ENCODE results near the gene KRT2.

KRT2 gene

GRCh38 chr12:52657250-52657902, 5.4 kb upstream of the KRT2 start:
- Mint-ChIP-seq H3K27me3 (ENCODE audit: low read depth, poor library complexity) (peaks cover 22% of the 10 kb centered on the region), H3K9me3 (peaks cover under 1% of the 10 kb centered on the region)
- TF ChIP-seq CTCF (IDR thresholded peaks at IDR 0.05): no peak

GRCh38 chr12:52656616-52657015, 4.6 kb upstream of the KRT2 start:
- peaks cover 22% of the 10 kb centered on the region for H3K27me3 Mint-ChIP-seq (ENCODE audit: low read depth, poor library complexity)
- no peak overlapping the region for H3K27ac Mint-ChIP-seq
- no peak for TF ChIP-seq CTCF (IDR thresholded peaks at IDR 0.05)

More at GRCh38 chr12:52657250-52657902, 5.4 kb upstream of the KRT2 start:
- no peak overlapping the region for H3K27ac Mint-ChIP-seq
- DNase-seq: no peak
- H3K4me3 Mint-ChIP-seq: no peak overlapping the region
- no peaks in the 10 kb centered on the region for H3K4me1 Mint-ChIP-seq
- no peaks in the 10 kb centered on the region for H3K36me3 Mint-ChIP-seq (ENCODE audit: low read depth)

GRCh38 chr12:52655720-52656124, 3.7 kb upstream of the KRT2 start:
- Mint-ChIP-seq H3K36me3 (ENCODE audit: low read depth) (no peaks in the 10 kb centered on the region), H3K9me3 (peaks cover 11% of the 10 kb centered on the region), H3K27me3 (ENCODE audit: low read depth, poor library complexity) (peaks cover 22% of the 10 kb centered on the region), H3K4me3 (no peak overlapping the region), H3K27ac (peak overlapping the region; percentile 2), H3K4me1 (peaks cover 1% of the 10 kb centered on the region)
- no peak for DNase-seq
- TF ChIP-seq CTCF (IDR thresholded peaks at IDR 0.05): no peak

More at GRCh38 chr12:52656616-52657015, 4.6 kb upstream of the KRT2 start:
- no peak for DNase-seq
- Mint-ChIP-seq H3K4me3 (no peak overlapping the region), H3K9me3 (peaks cover 8% of the 10 kb centered on the region), H3K4me1 (no peaks in the 10 kb centered on the region), H3K36me3 (ENCODE audit: low read depth) (no peaks in the 10 kb centered on the region)

- Mint-ChIP-seq H3K27ac (no peak overlapping the region), H3K36me3 (ENCODE audit: low read depth) (no peaks in the 10 kb centered on the region), H3K4me3 (no peak overlapping the region), H3K9me3 (peaks cover 11% of the 10 kb centered on the region), H3K27me3 (ENCODE audit: low read depth, poor library complexity) (peaks cover 22% of the 10 kb centered on the region), H3K4me1 (peaks cover 6% of the 10 kb centered on the region)
- no peak for TF ChIP-seq CTCF (IDR thresholded peaks at IDR 0.05)
- DNase-seq: no peak
Measured at GRCh38 chr12:52655251-52655650, 3.2 kb upstream of the KRT2 start.

- H3K27me3 Mint-ChIP-seq (ENCODE audit: low read depth, poor library complexity): peaks cover 10% of the 10 kb centered on the region
- TF ChIP-seq CTCF (IDR thresholded peaks at IDR 0.05): no peak
Measured at GRCh38 chr12:52650520-52651081, 1.4 kb downstream of the KRT2 start.

GRCh38 chr12:52649066-52649465, 2.9 kb downstream of the KRT2 start:
- peaks cover 11% of the 10 kb centered on the region for H3K9me3 Mint-ChIP-seq
- no peak overlapping the region for H3K4me3 Mint-ChIP-seq
- DNase-seq: no peak
- TF ChIP-seq CTCF (IDR thresholded peaks at IDR 0.05): no peak
- H3K27ac Mint-ChIP-seq: no peak overlapping the region
- peaks cover 9% of the 10 kb centered on the region for H3K4me1 Mint-ChIP-seq
- H3K27me3 Mint-ChIP-seq (ENCODE audit: low read depth, poor library complexity): peaks cover 11% of the 10 kb centered on the region
- no peaks in the 10 kb centered on the region for H3K36me3 Mint-ChIP-seq (ENCODE audit: low read depth)

More at GRCh38 chr12:52650520-52651081, 1.4 kb downstream of the KRT2 start:
- H3K4me1 Mint-ChIP-seq: peaks cover 9% of the 10 kb centered on the region
- peak overlapping the region; percentile 27 for H3K27ac Mint-ChIP-seq
- H3K36me3 Mint-ChIP-seq (ENCODE audit: low read depth): no peaks in the 10 kb centered on the region
- H3K4me3 Mint-ChIP-seq: no peak overlapping the region
- H3K9me3 Mint-ChIP-seq: peaks cover 11% of the 10 kb centered on the region
- no peak for DNase-seq
